ENCODE data around the gene RCCD1.

The RCCD1 gene

GRCh38 chr15:90910441-90911301 lies 44.0 kb upstream of the RCCD1 start:
- H4K20me1 ChIP-seq (ENCODE audit: control insufficient read depth, insufficient read depth, low read depth, low read length): no peaks in the 10 kb centered on the region
- H3K4me3 ChIP-seq (ENCODE audit: low read length): no peak overlapping the region
- peaks cover 93% of the 10 kb centered on the region for H3K36me3 ChIP-seq (ENCODE audit: control insufficient read depth, low read length)
- peaks cover 8% of the 10 kb centered on the region for H3K4me1 ChIP-seq (ENCODE audit: control insufficient read depth, low read length)
- no peak for TF ChIP-seq CTCF (IDR thresholded peaks at IDR 0.05; ENCODE audit: low read depth, low read length, poor library complexity, severe bottlenecking)
- no peak for TF ChIP-seq EZH2phosphoT487 (IDR thresholded peaks at IDR 0.05; ENCODE audit: borderline replicate concordance, low read length)
- no peaks in the 10 kb centered on the region for H3F3A ChIP-seq (ENCODE audit: control insufficient read depth, insufficient read depth)
- no peaks in the 10 kb centered on the region for H3K27me3 ChIP-seq (ENCODE audit: control insufficient read depth, low read length)
- no peaks in the 10 kb centered on the region for H3K9me3 ChIP-seq (ENCODE audit: control insufficient read depth, insufficient read depth, low read length)
- no peak overlapping the region for H3K27ac ChIP-seq (ENCODE audit: low read depth, low read length)
- no peak overlapping the region for H3K4me2 ChIP-seq (ENCODE audit: low read length)
- no peaks in the 10 kb centered on the region for H3K79me2 ChIP-seq (ENCODE audit: control insufficient read depth, low read length)
- H3K9me2 ChIP-seq (replicated peaks; ENCODE audit: control insufficient read depth, low read length): no peaks in the 10 kb centered on the region

- Histone ChIP-seq H3K9me2 (replicated peaks; ENCODE audit: control insufficient read depth, low read length) (no peaks in the 10 kb centered on the region), H3K4me3 (ENCODE audit: low read length) (no peak overlapping the region), H3K79me2 (ENCODE audit: control insufficient read depth, low read length) (no peaks in the 10 kb centered on the region), H3K36me3 (ENCODE audit: control insufficient read depth, low read length) (peaks cover 93% of the 10 kb centered on the region), H3K27me3 (ENCODE audit: control insufficient read depth, low read length) (no peaks in the 10 kb centered on the region), H3K4me2 (ENCODE audit: low read length) (no peak overlapping the region), H3K9me3 (ENCODE audit: control insufficient read depth, insufficient read depth, low read length) (no peaks in the 10 kb centered on the region), H3K4me1 (ENCODE audit: control insufficient read depth, low read length) (peaks cover 12% of the 10 kb centered on the region), H3K27ac (ENCODE audit: low read depth, low read length) (no peak overlapping the region), H4K20me1 (ENCODE audit: control insufficient read depth, insufficient read depth, low read depth, low read length) (no peaks in the 10 kb centered on the region), H3F3A (ENCODE audit: control insufficient read depth, insufficient read depth) (no peaks in the 10 kb centered on the region)
- TF ChIP-seq CTCF (IDR thresholded peaks at IDR 0.05; ENCODE audit: low read depth, low read length, poor library complexity, severe bottlenecking) (no peak), EZH2phosphoT487 (IDR thresholded peaks at IDR 0.05; ENCODE audit: borderline replicate concordance, low read length) (no peak)
These were observed 43.4 kb upstream of the RCCD1 start for GRCh38 chr15:90911302-90911623.

GRCh38 chr15:90911906-90912769 lies 42.5 kb upstream of the RCCD1 start:
- Histone ChIP-seq H3K4me3 (ENCODE audit: low read length) (no peak overlapping the region), H3K36me3 (ENCODE audit: control insufficient read depth, low read length) (peaks cover 93% of the 10 kb centered on the region)
- TF ChIP-seq EZH2phosphoT487 (IDR thresholded peaks at IDR 0.05; ENCODE audit: borderline replicate concordance, low read length): no peak
- TF ChIP-seq CTCF (IDR thresholded peaks at IDR 0.05; ENCODE audit: low read depth, low read length, poor library complexity, severe bottlenecking): no peak

More at GRCh38 chr15:90911906-90912769, 42.5 kb upstream of the RCCD1 start:
- Histone ChIP-seq H3K79me2 (ENCODE audit: control insufficient read depth, low read length) (no peaks in the 10 kb centered on the region), H3K4me1 (ENCODE audit: control insufficient read depth, low read length) (peaks cover 12% of the 10 kb centered on the region), H3K9me2 (replicated peaks; ENCODE audit: control insufficient read depth, low read length) (no peaks in the 10 kb centered on the region), H3K4me2 (ENCODE audit: low read length) (no peak overlapping the region), H3F3A (ENCODE audit: control insufficient read depth, insufficient read depth) (no peaks in the 10 kb centered on the region), H4K20me1 (ENCODE audit: control insufficient read depth, insufficient read depth, low read depth, low read length) (no peaks in the 10 kb centered on the region), H3K27me3 (ENCODE audit: control insufficient read depth, low read length) (no peaks in the 10 kb centered on the region), H3K9me3 (ENCODE audit: control insufficient read depth, insufficient read depth, low read length) (no peaks in the 10 kb centered on the region), H3K27ac (ENCODE audit: low read depth, low read length) (no peak overlapping the region)

Measured in DOHH2 (cell line).